Stimulated activated CD8-positive, alpha-beta memory T cell treated with anti-CD3 and anti-CD28 coated beads, Interleukin-12 subunit alpha, Interleukin-12 subunit beta, amount 100 ng/mL, for 24 hours (primary cell): ENCODE measurements around the gene NAPG.
"Not testable (repeated sequence)": the region's sequence is repeated elsewhere in the genome, so short reads cannot be mapped to it uniquely, and the experiment has no call there.

Experiments
- DNase-seq: peaks from one replicate; pipeline ENCODE4 v3.0.0-alpha.2; 2020; ENCODE audit errors: extremely low read depth

The NAPG gene

DNA sequence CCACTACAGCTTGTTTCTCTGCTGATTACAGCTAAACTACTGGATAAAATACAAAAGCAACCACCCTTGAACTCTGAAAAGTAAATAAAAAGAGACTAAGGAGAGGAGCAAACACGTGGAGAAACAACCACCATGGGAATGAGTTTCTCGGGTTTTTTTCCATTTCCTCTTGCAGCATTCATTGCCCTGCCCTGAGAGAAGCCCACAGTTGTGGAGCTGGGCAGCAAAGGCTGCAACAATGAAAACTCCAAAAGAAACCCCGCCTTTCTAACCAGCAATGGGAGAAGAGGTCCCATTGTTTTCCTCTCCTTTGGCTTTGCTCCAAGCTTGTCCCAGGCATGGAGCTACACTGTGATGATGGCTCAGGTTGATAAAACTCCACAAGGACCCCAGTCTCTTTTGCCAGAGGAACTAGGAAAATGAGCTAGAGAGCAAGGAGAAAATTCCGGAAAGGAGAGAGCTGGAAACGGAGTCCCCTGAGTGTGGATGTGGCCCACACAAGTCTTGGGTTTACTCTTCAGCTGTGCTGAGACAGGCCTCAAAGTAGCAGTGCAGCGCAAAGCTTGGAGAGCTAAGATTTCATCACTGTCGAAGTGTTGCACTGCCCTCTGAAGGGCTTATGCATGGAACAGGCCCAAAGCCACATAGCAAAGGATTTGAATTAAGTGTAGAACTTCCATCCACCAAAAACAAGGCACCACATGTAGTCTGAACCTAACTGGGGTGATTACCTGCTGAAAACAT lies 20.9 kb downstream of the NAPG start:
- DNase-seq: no peak

DNA sequence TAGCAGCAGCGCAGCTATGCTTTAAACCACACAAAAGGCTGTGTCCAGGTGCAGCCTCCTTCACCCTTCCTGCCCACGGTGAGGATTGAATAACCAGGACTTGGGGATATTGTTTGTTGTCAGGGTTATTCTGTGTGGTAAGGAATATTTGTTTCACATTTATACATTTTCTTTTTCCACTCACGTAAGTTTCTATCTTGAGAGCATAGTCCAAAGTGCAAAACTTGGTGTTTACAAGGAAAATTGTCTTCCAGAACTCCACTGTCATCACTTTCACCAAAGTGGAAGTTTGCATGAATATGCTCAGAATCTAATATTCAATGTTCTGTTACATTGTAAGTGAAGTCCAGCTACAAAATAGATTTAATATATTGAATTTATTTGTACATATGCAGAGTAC lies 26.4 kb downstream of the NAPG start:
- no peak for DNase-seq

DNA sequence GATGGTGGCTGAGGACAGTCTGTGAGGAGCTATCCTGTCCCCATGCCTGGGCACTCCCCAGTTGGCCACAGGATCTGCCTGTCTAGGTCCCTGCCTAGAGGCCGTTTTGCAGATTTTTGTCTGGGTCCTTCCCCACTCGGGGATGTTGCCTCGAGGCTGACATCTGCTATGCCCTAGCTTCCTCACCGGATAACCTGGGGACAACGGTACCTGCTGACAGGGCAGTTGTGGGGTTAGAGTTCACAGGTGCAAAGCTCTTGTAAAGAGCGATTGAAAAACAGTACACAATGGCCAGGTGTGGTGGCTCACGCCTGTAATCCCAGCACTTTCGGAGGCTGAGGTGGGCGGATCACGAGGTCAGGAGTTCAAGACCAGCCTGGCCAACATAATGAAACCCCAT lies 30.4 kb downstream of the NAPG start:
- not testable (repeated sequence) for DNase-seq

DNA sequence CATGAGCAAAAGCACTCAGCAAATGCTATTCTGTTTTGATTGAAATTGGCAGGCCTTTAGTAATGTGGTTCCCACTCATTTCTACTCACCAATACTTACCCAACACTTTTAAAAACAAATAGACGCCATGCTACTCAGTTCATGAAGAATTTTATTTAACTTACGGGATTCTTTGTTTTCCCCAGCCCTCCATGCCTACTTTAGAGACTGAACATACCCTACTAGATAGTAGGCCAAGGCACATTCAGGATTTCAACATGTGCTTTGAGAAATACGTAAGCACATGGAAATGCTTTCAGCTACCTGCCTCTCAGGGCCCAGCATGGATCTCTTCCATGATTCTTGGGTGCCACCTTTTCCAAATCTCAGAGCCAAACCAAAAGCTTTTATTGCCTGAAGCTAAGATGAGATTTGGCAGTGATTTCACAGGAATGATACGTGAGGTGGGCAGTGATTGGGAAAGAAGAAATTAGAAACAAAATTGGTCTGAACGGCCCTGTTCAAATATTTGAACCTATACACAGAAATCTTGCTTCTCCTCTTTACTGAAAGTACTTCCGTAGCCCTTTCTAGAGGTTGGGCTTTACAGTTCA lies 31.4 kb downstream of the NAPG start:
- DNase-seq: no peak

DNA sequence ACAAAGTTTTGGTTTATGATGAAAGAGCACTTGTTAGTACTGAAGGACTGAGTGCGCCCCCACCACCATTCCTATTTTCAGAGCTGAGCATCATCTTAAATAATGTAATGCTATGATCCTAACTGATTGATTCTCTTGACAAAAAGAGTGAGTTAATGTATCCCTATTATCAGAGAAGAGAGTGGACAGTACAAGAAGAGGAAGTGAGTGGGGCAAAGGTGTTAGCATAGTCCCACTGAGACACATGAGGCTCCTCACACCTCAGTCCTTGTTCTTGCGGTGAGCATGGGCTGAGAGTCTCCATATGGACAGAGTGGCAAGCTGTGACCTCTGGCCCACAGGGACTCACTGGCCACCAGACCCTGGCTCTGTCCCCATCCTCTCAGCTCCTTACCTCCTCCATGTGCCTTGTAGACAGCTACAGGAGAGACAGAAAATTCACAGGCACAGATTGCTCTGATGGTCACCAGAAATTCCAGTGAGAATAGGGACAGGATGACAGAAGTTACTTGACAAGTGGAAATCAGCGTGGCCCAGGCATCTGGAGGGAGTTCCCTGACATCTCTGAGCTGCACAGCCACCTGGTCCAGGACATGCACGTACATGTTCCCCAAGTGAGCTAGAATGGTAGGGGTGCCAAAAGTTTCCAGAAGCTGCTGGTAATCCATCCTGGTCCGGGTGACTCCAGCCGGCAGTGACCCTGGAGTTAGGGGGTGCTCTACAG lies 32.6 kb downstream of the NAPG start:
- no peak for DNase-seq

DNA sequence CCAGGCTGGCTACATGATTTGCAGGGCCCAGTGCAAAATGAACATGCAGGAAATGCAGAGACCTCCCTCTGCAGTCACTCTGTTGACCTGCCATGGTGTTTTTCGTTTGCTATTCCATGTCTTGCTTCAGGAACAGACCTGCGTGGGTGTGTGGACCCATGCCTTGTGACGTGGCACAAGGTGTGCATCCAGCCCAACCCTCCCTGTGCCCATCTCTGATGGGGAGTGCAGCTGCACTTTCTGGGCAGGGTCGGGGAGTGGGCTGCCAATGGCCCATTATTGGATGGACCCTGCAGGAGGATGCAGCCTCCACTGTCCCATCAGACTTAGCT lies 33.1 kb downstream of the NAPG start:
- DNase-seq: no peak

DNA sequence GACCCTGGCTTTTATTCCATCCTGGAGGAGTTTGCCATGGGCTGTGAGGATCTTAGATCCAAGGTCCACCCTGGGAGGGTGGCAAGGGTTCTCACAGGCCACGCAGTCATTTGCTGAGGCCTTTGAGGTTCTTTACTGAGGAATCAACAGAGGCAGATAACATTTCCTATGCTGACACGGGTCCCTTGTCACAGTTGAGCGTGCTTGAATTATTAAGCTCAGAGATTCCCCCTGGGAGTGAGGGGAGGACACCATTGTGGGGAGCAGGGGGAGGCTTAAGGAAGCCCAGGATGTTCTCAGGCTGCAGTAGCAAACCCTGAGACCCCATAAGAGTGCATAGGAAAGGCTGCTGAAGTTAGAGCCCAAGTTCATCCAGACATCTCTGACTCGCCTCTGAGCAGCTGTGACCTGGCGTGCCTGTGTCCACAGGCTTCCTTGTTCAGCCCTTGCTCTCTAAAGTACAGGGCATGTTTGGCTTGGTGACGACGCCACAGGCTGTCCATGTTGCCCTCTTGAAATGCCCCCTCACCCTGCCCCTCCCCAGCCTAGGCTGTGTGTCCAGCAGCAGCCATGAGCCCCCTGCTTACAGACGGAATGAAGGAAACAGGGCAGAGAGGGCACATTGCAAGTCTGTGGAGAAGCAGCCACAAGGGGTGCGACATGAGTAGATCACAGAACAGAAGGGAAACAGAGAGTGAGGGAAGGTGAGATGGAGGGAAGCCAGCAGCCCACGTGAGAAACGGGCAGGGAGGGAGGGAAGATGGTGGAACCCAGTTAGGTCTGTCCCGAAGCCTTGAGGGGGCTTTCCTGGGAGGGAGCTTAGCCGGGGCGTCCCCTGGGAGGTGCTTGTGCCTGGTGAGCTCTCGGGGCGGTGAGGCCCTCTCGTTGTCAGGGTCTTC lies 34.0 kb downstream of the NAPG start:
- no peak for DNase-seq

DNA sequence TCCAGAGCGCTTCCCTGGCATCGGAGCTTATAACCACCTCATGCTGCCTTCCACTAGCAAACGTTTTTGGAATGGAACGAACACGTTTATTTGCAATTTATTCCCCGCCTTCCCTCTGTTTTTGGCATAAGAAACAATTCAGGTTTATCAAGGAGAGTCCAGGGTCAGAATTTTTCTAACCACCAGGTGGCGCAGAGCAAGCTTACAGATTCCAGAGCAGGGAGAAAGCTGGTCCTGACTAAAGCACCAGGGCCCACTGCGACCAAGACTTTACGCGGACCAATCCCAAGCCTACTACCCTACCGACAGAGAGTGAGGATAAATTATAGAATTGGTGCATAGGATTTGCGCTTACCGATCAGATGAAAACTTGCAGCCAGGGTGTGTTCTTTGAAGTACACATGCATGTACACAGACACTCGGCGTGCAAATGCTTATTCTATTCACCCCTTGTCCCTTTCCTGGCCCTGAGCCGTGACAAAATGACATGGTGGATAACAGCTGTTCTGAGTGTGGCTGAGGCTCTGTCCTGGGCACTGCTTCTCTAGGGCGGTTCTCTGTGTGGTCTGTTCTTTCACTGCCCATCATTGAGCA lies 34.7 kb downstream of the NAPG start:
- DNase-seq: no peak

DNA sequence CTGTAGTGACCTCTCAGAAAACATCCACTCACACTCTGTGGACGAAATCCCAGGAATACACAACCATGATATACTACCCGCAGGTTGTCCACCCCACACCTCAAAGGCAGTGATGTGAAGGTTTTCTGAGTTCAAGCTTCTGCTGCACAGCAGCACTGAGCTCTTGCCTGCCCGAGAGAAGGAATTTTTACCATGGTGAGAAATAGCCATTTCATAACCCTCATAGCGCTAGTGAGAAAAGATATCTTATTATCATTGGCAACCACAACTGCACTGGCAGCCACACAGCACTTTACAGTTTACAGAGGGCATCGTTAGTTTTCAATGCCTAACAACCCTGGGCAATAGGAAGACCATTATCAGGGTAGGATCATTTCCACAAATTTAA lies 36.9 kb downstream of the NAPG start:
- DNase-seq: no peak

DNA sequence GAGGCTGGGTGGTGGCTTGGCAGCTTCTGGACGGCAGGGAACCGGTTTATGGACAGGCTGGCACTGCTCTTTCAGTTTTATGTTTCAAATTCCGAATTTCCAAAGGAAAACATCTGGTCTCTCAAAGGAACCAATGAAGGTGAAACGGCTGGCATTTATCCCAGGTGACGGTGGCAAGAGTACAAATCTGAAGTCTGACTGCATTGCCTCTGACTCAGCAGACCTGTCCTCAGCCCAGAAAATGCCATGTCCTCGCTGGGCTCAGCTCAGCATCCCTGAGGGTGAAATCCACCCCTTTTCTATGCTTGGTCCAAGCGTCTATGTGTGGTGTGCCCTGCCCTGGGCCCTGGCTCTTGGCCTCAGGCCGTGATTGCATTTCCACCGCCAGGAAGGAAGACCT lies 38.1 kb downstream of the NAPG start:
- no peak for DNase-seq

DNA sequence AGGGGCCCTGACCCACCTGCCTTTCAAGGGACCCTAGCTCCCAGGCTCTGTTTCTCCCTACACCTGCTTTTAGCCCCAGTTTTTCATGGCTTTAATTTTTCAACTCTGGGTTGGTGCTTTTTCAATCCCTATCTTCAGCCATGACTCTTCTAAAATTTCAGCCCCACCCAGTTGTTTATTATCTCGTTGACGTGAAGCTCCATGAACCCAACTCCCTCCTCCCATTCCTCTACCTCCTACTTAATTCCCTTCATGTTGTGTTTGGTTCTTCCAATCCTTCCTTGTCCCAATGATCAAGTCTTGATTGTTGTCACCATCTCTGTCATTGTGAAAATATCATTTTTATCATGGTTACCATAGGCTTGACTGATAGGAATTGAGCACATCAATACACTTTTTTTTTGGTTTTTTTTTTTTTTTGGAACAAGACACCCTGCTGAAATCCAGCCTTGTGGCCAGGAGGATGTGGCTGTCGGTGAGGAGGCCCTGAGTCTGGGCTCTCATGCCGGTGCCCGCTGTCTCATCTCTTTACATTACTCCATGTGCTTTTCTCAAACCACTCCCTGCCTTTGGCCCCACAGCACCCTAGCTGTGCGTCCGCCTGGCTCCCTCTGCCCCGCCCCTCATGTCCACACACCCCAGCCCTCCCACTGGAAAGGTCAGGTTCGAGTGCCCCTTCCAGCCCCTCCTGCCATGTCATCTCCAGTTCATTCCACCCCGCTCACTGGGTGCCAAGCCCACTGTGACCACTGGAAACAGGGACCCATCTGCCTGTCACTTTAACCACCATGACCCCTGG lies 39.3 kb downstream of the NAPG start:
- no peak for DNase-seq

DNA sequence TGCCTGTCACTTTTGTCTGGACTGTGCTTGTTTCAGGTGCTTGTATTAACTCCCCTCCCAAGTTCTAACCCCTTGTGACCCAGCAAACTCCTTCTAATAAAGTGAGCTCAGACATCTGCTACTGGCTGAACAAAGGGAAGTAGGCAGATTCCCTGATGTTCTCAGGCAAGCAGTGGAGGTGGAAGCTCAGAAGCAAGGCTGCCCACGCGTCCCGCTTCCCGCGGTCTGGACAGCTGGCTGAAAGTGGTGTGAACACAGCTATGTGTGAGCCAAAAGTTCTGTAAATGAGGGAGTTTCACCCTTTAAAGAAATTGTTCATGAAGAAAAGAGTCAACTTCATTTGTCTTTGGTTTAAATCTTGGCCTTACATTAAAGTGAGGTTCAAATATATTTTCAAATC lies 40.0 kb downstream of the NAPG start:
- no peak for DNase-seq

DNA sequence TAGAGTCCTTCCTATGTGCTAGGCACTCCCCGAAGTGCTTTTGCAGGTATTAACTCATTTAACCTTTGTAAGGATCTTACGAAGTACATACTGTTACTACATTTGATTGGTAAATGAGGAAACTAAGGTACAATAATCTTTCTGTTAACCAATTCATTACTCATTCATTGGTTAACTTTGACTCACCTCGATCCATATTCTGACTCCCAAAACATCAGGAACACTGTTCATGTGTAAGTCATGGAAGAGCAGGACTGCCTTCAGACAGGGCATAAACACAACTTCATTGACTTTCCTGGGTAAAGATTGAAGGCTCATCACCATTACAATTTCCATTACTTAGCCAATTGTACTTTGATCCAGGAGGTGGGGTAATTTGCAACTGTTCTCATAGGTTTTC lies 40.6 kb downstream of the NAPG start:
- no peak for DNase-seq

DNA sequence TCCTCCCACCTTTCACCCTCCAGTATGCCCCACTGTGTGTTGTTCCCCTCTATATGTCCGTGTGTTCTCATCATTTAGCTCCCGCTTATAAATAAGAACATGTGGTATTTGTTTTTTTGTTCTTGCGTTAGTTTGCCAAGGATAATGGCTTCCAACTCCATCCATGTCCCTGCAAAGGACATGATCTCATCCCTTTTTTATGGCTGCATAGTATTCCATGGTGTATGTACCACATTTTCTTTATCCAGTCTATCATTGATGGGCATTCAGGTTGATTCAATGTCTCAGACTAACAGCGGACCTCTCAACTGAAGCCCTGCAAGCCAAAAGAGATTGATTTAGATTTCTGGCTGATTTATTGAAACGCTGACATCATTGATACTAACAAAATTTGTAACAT lies 44.1 kb downstream of the NAPG start:
- not testable (repeated sequence) for DNase-seq

DNA sequence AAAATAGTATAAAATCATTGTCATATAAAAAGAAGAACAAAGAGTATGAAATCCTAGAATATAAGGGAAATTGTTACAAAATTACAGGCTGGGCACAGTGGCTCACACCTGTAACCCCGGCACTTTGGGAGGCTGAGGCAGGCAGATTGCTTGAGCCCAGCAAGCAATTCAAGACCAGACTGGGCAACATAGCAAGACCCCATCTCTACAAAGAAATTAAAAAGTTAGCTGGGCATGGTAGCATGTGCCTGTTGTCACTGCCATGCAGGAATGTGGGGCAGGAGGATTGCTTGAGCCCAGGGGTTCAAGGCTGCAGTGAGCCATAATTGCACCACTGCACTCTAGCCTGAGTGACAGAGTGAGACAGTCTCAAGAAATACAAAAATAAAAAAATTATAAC lies 44.8 kb downstream of the NAPG start:
- no peak for DNase-seq

DNA sequence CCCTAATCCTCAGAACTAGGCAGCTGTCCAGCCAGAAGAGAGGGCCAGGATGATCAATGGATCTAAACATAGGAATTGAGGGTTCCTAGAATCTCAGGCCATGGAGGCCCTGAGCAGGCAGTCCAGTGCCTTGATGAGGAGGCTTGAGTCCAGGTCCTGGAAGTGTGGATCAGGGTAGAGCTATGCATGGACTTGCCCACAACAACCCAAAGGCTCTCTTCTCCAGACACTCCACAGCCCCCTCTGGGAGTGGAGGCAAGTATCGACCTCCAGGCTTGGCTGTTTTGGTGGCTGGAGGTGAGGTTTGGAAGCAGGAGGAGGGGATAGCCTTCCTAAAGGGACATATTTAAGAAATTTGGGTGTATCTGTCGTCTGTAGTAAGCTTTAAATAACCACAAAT lies 45.7 kb downstream of the NAPG start:
- DNase-seq: no peak

DNA sequence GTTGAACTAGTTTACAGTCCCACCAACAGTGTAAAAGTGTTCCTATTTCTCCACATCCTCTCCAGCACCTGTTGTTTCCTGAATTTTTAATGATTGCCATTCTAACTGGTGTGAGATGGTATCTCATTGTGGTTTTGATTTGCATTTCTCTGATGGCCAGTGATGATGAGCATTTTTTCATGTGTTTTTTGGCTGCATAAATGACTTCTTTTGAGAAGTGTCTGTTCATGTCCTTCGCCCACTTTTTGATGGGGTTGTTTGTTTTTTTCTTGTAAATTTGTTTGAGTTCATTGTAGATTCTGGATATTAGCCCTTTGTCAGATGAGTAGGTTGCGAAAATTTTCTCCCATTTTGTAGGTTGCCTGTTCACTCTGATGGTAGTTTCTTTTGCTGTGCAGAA lies 47.4 kb downstream of the NAPG start:
- DNase-seq: not testable (repeated sequence)

DNA sequence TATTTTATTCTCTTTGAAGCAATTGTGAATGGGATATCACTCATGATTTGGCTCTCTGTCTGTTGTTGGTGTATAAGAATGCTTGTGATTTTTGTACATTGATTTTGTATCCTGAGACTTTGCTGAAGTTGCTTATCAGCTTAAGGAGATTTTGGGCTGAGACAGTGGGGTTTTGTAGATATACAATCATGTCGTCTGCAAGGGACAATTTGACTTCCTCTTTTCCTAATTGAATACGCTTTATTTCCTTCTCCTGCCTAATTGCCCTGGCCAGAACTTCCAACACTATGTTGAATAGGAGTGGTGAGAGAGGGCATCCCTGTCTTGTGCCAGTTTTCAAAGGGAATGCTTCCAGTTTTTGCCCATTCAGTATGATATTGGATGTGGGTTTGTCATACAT lies 48.6 kb downstream of the NAPG start:
- DNase-seq: not testable (repeated sequence)

DNA sequence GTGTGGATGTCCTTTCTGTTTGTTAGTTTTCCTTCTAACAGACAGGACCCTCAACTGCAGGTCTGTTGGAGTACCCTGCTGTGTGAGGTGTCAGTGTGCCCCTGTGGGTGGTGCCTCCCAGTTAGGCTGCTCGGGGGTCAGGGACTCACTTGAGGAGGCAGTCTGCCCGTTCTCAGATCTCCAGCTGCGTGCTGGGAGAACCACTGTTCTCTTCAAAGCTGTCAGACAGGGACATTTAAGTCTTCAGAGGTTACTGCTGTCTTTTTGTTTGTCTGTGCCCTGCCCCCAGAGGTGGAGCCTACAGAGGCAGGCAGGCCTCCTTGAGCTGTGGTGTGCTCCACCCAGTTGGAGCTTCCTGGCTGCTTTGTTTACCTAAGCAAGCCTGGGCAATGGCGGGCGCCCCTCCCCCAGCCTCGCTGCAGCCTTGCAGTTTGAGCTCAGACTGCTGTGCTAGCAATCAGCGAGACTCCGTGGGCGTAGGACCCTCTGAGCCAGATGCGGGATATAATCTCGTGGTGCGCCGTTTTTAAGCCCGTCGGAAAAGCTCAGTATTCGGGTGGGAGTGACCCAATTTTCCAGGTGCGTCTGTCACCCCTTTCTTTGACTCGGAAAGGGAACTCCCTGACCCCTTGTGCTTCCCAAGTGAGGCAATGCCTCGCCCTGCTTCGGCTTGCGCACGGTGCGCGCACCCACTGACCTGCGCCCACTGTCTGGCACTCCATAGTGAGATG lies 52.2 kb downstream of the NAPG start:
- not testable (repeated sequence) for DNase-seq

DNA sequence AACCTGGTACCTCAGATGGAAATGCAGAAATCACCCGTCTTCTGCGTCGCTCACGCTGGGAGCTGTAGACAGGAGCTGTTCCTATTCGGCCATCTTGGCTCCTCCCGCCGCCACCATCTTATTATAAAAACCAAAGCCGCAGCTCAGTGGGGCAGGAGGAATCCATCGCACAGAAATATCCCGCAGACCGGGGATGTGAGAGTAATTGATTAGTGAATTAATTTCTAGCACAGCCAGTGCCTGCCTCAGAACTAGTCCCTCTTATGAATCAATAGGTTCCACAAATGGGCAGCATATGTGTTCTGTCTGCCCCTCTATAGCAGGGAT lies 52.7 kb downstream of the NAPG start:
- not testable (repeated sequence) for DNase-seq
